ENCODE measurements around the gene CCDC51. TPM values are rescaled to one million over a fixed set of nuclear protein-coding genes. Genes with fewer than 3 reads are reported as not detected.

CCDC51 gene
- polyA plus RNA-seq, 1 donor from 2014 or later, result 27.2 TPM

GRCh38 chr3:48422681-48423080 is 17.2 kb downstream of the CCDC51 start:
- Histone ChIP-seq H3K27ac (ENCODE audit: low read length) (no peak overlapping the region), H3K4me2 (ENCODE audit: low read length) (no peak overlapping the region), H3K79me2 (replicated peaks; ENCODE audit: insufficient read depth, low read length) (peaks cover 51% of the 10 kb centered on the region)

GRCh38 chr3:48422272-48422671 is 17.6 kb downstream of the CCDC51 start:
- Histone ChIP-seq H3F3A (ENCODE audit: insufficient read depth, low read length, poor library complexity, severe bottlenecking) (no peaks in the 10 kb centered on the region), H3K79me2 (replicated peaks; ENCODE audit: insufficient read depth, low read length) (peaks cover 47% of the 10 kb centered on the region)

More at GRCh38 chr3:48422681-48423080, 17.2 kb downstream of the CCDC51 start:
- H4K20me1 ChIP-seq (ENCODE audit: insufficient read depth), result peaks cover 3% of the 10 kb centered on the region
- TF ChIP-seq REST (IDR thresholded peaks at IDR 0.05; ENCODE audit: borderline replicate concordance) (no peak), RAD21 (conservative IDR thresholded peaks at IDR 0.05) (no peak)
- H3F3A ChIP-seq (ENCODE audit: insufficient read depth, low read length, poor library complexity, severe bottlenecking), result no peaks in the 10 kb centered on the region
- H3K9me3 ChIP-seq (ENCODE audit: low read length), result no peaks in the 10 kb centered on the region
- no peaks in the 10 kb centered on the region for H3K36me3 ChIP-seq (ENCODE audit: insufficient read depth, low read length)
- no peaks in the 10 kb centered on the region for H3K27me3 ChIP-seq (ENCODE audit: insufficient read depth, low read depth, low read length)
- H2AFZ ChIP-seq (ENCODE audit: low read depth, low read length), result no peak overlapping the region
- H3K9ac ChIP-seq (ENCODE audit: low read length), result no peak overlapping the region
- no peaks in the 10 kb centered on the region for H3K9me2 ChIP-seq (ENCODE audit: insufficient read depth, low read length)
- H3K4me3 ChIP-seq (ENCODE audit: low read length), result no peak overlapping the region

More at GRCh38 chr3:48422272-48422671, 17.6 kb downstream of the CCDC51 start:
- no peaks in the 10 kb centered on the region for H3K9me3 ChIP-seq (ENCODE audit: low read length)
- H3K9me2 ChIP-seq (ENCODE audit: insufficient read depth, low read length), result no peaks in the 10 kb centered on the region
- TF ChIP-seq EZH2 (IDR thresholded peaks at IDR 0.05; ENCODE audit: borderline replicate concordance, insufficient read depth, low read length, poor library complexity, severe bottlenecking), result no peak
- no peak for TF ChIP-seq RAD21 (conservative IDR thresholded peaks at IDR 0.05)
- TF ChIP-seq TAF1 (IDR thresholded peaks at IDR 0.05; ENCODE audit: low read depth), result no peak
- TF ChIP-seq POLR2AphosphoS5 (IDR thresholded peaks at IDR 0.05), result no peak
- no peak for TF ChIP-seq EP300 (conservative IDR thresholded peaks at IDR 0.05; ENCODE audit: poor library complexity, severe bottlenecking)
- no peak for TF ChIP-seq SMC3 (conservative IDR thresholded peaks at IDR 0.05; ENCODE audit: poor library complexity)
- no peak for TF ChIP-seq MXI1 (conservative IDR thresholded peaks at IDR 0.05; ENCODE audit: poor library complexity, severe bottlenecking)
- TF ChIP-seq CTCF (IDR thresholded peaks at IDR 0.05; ENCODE audit: poor library complexity, severe bottlenecking), result no peak
- TF ChIP-seq REST (IDR thresholded peaks at IDR 0.05; ENCODE audit: borderline replicate concordance), result no peak
- no peak overlapping the region for H3K9ac ChIP-seq (ENCODE audit: low read length)
- H4K20me1 ChIP-seq (ENCODE audit: insufficient read depth), result peaks cover 3% of the 10 kb centered on the region
- no peak overlapping the region for H3K4me3 ChIP-seq (ENCODE audit: low read length)
- no peak overlapping the region for H2AFZ ChIP-seq (ENCODE audit: low read depth, low read length)
- no peak overlapping the region for H3K4me2 ChIP-seq (ENCODE audit: low read length)
- H3K27ac ChIP-seq (ENCODE audit: low read length), result no peak overlapping the region
- H3K27me3 ChIP-seq (ENCODE audit: insufficient read depth, low read depth, low read length), result no peaks in the 10 kb centered on the region
- H3K36me3 ChIP-seq (ENCODE audit: insufficient read depth, low read length), result no peaks in the 10 kb centered on the region
